Stimulated activated CD8-positive, alpha-beta memory T cell treated with anti-CD3 and anti-CD28 coated beads, Interleukin-7, amount 100 ng/mL, for 1 hour (primary cell): ENCODE measurements around the gene CPZ.
"Not testable (repeated sequence)": the region's sequence is repeated elsewhere in the genome, so short reads cannot be mapped to it uniquely, and the experiment has no call there.

Source experiments
- DNase-seq, 2 donors: peaks; one replicate each; pipeline ENCODE4 v3.0.0-alpha.2; 2020; ENCODE audit warnings: low read depth in 2 of 2

The CPZ gene

DNA sequence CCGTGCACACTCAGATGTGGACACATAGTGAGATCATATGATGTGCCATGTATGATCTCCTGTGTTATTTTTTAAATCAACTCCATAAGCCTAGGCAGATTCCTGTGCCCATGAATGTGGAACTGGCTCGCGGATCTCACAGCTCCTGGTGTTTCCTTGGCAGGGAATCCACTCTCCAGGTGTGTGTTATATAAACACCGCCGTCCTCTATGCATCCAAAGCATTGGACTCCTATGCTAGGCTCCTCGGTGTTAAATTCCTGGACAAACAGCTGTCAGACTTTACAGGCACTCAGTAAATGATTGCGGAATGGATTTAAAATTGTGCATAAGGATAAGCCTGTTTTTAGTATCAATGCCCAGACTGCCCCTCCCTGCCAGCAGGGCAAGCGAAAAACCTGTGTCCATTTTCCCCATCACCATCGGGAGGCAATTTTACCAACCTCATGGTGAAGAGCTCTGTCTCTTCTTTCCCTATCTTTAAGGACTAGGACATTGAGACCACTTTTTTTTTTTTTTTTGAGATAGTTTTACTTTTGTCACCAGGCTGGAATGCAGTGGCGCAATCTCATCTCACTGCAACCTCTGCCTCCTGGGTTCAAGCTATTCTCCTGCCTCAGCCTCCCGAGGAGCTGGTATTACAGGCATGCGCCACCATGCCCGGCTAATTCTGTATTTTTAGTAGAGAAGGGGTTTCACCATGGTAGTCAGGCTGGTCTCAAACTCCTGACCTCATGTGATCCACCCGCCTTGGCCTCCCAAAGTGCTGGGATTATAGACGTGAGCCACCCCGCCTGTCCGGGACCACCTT, 36.0 kb upstream of the CPZ start:
- DNase-seq: no peak

DNA sequence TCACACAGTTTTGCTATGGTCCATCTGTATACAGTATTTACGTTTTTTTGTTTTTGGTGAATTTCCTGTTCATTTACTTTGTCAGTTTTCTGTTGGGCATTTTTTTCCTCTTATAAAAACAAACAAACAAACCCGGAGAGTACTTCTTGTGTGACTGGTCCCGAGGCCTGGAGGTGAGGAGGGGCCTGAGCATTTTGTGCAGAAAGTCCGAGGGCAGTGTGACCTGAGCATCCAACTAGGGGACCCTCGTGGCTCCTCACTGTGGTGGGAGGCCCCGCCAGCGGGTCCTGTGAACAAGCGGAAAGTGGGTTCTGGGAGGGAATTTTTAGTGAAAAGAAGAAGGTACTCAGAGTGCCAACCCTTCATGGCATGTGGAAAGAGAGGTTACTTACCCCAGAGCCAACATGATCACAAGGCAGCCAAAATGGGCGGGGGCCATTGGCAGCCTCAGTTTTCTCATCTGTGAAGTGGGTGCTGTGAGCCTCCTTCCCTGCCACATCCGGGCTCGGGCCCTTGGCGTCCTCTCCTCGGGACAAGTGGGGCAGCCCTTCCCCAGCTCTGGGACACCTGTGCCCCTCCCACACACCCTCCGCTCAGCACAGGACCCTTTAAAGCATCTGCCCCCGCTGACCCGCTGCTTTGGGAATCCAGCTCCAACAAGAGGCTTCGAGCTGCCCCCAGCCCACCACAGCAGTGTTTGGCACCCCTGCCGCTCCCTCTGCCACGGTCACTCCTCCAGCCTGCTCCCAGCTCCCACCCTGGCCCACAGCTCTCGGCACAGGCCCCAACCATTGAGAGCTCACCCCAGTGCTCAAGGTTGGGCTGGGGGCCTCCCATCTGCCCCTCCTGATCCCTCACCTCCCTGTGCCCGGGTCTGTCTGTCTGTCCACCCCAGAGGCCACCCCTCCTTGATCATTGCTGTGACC, 35.2 kb upstream of the CPZ start:
- no peak for DNase-seq

DNA sequence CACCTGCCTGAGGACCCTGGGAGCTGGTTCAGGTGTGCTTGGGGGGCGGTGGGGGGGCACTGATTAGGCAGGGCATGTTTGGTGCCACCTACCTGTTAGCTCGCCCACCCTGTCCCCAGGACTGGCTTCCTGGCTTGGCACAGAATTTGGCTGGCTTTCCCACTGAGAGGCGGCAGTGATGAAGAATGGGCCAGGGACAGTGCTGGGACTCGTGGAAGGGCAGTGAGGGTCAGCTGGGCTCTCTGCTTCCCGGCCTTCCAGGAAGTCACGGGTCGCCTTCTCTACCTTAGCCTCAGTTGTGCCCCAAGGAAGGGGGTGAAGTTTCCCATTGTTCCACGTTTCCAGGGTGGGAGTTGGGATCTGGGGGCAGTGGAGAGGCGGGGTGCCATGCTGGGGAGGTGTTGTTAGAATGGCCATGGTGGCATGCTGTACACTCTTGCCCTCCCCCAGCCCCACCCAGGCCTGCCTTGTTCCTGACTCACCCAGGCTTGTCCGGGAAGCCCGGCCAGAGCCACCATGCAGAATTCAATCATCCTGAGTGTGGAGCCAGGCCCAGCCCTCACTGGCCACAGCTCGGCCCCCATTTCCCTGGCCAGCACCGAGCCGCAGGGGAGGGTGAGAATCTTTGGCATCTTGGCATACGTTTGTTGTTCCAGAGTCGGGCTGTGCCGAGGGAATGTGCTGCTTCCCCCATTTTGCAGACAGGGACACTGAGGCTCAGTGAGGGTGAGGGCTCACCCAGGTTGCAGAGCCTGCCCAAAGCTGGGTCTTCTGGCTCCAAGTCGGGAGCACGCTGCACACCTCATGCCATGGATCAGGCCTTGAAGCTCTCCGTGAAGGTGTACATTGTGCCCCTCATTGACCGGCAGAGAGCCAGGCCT, 34.2 kb upstream of the CPZ start:
- DNase-seq: no peak

DNA sequence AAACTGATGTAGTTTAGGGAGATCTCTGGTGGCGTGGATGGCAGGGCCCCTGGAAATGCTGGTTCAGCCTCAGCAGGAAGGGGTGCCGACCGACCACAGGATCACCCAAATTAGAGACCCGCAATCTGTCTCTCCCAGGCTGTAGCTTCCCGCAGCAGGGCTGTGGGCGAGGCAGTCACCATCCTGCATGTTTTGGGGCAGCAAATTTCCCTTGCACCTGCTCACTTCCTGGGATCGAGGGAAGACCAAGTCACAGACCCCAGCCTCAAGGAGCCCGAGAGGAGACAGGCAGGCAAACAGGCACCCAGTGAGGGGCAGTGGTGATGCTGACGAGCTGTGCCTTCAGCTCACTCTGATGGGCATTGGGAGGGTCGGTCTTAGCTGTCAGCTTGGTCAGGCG, 33.6 kb upstream of the CPZ start:
- DNase-seq: no peak

DNA sequence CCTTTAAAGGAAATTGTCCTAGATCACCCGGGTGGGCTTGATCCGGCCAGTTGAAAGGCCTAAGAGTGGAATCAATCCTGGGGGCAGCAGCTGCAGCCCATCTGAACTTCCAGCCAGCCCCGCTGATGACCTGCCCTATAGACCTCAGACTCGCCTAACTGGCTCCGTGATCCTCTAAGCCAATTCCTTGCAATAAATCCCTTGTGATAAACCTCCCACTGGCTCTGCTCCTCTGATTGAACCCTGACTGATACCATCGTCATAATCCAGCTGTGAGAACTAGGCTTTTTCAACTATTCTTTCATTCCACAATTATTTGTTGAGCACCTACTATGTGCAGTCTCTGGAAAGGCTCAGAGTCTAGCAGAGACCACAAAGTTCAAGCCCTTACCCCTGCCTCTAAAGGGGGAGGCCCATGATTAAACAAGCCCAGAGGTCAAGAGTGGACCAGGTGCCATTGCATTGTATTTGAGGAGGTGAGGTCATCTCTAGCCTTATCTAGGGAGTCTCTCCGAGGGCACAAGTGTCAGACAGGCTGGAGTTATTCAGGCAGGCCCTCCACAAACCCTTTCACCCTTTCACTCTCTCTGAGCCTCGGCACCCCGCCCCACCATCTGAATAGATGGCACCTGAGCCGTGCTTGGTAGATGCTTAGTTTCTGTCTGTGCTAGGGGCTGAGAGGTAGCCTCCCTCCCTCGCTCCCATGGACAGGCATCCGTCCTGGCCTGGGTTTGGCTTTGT, 32.9 kb upstream of the CPZ start:
- DNase-seq: no peak

DNA sequence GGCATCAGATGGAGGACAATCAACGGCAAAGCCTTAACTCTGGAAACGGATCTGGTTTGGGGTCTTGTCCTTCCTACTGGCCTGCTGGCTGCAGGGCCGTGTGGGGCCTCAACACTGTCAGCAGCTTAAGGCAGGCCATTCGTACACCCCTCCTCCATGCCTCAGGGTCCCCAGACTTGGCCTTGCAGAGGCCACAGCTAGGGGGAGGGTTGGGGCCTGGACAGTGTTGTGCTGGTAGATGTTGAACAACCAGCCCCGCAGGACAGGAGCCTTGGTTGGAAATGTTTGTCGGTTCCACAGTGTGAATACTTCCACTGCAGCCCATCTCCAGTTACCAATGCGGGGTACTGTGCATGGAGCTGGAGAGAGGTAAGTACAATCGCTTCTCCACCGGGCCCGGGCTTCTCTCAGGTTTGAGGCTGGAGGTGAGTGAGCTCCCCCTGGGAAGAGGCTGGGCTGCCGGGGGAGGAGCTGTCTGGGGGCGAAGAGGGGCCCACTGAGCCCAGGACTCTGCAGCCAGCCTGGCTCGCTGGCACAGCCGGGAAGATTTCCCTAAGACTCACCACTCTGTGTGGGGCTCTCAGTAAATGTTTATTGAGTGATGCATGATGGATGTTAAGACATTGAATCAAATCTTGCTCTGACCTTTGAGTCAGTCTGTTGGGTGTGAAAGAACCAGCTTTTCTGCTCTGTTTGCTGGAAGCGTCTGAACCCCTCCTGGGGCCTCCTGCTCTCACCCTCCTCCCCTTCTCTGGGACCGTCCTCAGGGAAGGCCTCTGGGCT, 32.1 kb upstream of the CPZ start:
- DNase-seq: no peak

DNA sequence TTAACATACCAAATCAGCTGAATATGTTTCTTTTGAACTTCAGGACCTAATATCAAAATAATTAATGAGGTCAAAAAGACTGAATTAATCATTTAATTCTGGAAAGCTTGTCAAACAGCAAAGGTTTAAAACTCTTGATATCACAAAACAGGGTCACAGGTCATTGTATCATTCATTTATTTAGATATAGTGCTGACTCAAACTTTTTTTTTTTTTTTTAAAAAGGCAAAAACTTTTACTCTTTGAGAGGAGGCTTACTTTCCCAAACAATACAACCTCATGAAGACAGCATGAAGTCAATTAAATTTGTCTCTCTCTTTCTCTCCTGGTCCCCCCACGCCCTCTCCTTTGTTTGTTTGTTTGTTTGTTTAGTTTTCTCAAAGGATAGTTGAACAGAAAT, 28.0 kb upstream of the CPZ start:
- DNase-seq: no peak

DNA sequence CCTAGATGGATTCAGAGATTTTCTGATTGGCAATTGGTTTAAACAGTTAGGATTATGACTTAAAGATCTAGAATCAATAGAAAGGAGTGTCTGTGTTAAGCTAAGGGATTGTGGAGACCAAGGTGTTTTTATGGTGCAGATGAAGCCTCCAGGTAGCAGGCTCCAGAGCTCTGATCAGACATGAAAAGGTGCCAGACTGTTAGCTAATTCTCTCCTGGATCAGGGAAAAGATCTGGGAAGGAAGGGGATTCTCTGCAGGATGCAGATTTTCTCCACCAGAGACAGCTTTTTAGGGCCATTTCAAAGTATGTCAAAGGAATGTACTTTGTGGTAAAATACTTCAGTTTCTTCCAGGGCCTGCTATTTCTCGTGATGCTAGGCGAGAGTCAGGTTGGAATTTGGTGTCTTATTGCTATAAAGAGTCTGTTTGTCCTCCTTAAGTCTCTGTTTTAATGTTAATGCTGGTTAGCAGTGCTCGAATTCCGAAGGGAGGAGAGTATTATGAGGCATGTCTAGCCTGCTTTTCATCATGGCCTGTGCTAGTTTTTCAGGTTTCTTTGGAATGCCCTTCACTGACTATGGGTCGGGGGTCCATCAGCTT, 24.4 kb upstream of the CPZ start:
- no peak for DNase-seq

DNA sequence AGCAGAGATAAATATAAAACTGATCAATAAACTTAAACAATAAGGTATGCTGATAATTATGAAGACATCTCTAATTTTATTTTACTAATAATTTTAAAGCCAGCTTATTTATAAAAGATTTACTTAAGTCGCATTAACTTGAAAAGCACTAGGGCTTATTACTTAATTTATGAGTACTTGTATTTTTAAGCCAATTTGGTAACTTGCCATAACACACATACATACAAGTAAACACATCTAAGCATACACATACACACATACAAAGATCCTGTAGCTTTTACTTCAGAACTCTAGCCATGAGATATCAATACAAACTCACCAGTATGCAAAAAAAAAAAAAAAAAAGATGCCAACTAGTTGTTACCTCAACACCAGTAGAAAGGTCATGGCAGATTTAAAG, 22.4 kb upstream of the CPZ start:
- DNase-seq: no peak

DNA sequence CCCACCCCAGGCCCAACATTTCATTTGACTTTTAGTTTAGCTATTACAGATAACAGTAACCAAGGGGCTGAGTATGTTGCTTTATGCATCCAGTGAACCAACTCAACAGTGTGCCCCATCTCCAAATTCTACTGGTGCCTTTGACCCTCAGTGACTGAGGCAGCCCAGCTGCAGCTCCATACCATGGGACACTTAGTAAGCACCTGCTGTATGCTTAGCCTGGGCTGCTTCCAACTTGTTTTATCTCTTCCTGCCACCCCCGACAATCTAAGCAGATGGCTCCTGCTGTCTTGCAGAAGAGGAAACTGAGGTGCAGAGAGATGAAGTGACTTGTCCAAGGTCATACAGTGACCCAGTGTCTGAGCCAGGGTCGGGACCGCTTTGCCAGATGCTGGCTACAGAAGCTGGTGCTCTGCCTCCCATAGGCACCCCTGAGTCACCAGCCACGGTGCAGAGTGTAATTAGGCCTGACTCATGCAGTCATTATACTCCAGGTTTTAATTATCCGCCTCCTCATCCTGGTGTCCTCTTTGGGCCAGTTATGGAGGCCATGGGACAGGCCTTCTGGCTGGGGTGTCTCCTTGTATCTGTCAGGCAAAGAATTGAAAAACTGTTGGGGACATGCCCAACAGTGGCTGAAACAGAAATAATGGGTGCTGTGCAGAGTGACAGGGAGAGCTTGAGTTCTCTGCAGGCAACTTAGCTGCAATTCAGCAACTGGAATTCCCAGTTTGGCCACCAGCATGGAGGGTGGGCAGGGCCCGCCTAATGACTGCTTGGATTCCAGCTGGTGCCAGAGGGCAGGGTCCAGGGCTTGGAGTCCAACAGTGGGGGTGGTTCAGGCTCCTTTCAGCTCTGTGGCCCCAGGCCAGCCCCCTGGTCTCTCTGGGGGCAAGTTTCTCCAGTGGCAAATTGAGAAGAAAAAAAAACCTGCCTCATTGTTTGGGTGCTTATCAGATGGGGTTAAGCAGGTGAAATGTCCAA, 20.6 kb upstream of the CPZ start:
- no peak for DNase-seq

DNA sequence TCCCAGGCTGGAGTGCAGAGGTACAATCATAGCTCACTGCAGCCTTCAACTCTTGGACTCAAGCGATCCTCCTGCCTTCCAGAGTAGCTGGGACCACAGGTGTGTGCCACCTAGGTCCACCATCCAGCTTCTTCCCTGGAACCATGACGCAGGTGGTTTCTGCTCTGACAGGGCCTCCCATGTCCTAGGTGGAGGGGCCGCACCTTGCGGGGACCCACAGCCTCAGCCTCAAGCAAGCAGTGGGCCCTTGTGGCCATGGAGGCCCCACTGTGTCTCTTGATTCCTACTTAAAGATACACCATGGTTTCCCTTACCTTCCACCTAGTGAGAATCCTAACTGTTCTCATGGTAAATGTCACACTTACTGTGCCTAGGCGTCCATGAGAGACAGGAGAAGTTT, 19.3 kb upstream of the CPZ start:
- no peak for DNase-seq

DNA sequence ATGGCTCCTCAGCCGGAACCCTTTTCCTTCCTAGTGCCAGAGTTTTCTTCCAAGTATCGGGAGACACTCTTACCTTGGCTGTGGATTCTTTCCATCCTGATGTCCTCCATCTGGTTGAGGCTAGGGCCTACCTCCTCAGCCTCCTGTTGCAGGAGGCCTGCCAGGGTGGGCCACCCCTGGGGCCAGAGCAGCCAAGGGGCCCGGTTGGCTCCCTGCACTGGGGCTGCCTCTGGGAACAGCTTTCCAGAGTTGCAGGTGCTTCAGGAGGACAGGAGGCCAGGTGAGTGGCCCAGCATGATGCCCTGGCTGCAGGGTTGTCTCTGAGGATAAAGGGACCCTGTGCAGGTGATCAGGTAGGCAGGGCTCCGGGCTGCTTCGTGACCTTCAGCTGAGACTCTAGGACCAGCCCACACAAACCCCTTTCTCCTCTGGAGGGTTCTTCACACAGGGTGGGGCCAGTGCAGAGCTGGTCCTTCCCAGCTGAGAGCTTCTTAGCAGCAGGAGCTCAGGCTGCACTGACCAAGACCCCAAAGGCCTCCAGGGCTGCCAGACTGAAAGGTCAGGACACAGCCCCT, 17.7 kb upstream of the CPZ start:
- DNase-seq: no peak

DNA sequence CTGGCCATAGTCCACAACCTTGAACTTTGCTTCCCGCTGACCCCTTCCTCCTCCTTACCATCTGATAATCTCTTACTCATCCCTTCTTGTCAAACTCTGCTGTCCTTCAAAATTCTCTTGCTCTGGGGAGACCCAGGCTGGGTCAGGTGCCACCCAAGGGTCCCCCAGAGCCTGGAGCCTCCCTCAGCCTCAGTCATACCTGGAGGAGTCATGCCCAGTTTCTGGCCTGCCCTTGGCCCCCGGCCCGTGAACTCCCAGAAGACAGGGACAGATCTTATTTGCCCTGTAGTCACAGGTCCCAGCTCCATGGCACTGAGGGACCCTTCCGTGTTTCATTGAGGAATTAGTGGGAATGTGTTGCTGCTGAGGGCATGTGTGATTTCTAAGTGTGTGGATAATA, 17.1 kb upstream of the CPZ start:
- DNase-seq: no peak

DNA sequence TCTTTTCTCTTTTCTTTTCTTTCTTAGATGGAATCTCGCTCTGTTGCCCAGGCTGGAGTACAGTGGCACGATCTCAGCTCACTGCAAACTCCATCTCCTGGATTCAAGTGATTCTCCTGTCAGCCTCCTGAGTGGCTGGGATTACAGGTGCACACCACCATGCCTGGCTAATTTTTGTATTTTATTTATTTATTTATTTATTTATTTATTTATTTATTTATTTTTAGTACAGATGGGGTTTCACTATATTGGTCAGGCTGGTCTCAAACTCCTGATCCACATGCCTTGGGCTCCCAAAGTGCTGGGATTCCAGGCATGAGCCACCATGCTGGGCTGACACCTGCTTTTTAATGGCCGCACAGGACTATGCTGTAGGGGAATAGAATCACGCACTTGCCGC, 16.0 kb upstream of the CPZ start:
- not testable (repeated sequence) for DNase-seq

DNA sequence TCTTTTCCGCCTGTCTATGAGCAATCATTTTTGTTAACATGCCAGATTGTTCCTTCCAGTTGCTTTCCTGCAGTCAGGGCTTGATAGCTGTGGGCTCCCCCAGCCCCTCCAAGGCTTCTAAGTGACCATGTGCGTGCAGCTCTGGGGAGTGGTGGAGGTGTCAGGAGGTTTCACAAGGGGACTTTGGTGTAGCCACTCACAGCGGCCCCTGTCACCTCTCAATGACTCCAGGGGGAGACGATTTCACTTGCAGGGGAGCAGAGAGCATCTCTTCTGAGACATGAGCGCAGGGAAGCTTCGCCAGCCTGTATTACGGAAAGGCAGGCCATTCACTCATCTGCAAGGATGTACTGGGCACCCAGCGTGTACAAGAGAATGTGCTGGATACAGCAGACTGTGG, 15.5 kb upstream of the CPZ start:
- DNase-seq: no peak

DNA sequence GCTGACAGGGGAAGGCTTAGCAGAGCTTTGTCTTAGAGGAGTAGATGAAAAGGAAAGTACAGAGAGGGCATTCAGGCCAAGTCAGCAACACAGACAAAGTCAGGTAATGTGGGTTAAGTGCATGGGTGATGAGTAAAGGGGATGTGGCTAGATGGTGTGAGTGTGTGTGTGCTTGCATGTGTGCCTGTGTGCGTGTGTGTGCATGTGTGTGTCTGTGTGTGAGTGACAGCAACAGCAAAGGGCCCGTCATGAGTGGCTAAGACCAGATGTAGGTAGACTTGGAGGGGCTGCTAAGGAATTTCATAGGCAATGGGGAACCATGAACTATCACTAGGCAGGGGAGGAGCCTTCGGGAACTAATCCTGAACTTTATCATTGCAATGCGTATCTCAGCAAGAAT, 14.6 kb upstream of the CPZ start:
- no peak for DNase-seq

DNA sequence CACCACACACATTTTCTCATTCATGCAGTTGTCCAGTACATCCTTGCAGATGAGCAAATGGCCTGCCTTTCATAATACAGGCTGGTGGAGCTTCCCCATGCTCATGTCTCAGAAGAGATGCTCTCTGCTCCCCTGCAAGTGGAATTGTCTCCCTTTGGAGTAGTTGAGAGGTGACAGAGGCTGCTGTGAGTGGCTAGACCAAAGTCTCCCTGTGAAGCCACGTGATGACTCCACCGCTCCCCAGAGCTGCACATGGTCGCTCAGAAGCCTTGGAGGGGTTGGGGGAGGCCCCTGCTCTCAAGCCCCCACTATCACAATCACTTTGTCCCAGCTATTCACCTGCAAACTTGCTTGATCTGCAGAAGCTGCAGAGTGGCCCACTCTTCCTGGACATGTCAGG, 13.8 kb upstream of the CPZ start:
- DNase-seq: no peak

DNA sequence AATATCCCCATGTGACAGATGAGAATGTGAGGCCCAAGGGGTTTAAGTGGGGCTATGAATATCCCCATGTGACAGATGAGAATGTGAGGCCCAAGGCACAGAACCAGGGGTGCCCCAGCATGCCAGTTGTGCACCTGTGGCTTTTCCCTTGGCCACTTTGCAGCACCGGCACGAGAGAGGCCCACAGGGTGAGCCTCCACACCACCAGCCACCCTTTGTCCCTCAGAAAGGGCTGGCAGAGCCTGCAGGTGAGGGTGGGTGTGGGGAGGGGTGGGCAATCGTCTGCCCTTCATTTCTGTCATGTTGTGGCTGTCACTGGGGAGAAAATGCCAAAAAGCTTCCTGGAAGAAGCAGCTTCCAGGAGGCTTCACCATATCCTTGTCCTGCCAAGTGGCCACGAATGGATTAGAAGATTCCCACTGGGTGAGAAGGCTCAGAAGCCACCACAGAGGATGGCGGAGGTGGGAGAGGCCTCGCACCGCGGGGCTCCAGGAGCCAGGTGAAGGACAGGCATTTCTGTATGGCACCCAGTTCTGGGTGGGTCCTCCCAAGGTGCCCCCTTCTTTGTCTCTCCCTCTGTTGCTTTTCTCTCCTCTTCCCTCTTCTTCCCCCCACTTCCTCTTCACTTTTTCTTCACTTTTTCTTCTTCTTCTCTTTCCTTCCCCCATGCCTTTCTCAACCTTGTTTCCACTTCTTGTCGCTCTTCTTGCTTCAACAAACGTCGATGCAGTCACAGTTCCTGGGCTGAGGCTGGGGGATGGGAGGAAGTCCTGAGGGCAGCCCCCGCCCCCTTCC, 12.8 kb upstream of the CPZ start:
- DNase-seq: no peak
